HepG2 (cell line): ENCODE data around the gene GMCL2. TPM values are rescaled to one million over a fixed set of nuclear protein-coding genes. Genes with fewer than 3 reads are reported as not detected.
A peak's percentile ranks its signal among the peaks of the same experiment; 100 is the strongest.

Experiments
- CC2D1A ChIP-seq: sonication (generic); formaldehyde crosslinking; IDR thresholded peaks from 2 replicates; pipeline ENCODE4 v1.8.1; 2023; ENCODE audit warnings: mild to moderate bottlenecking, missing genetic modification reagents
- ISX ChIP-seq: sonication (generic); formaldehyde crosslinking; conservative IDR thresholded peaks from 2 replicates; pipeline ENCODE4 v1.5.0; 2020; ENCODE audit warnings: missing genetic modification reagents
- NR3C1 ChIP-seq: sonication (generic); formaldehyde crosslinking; IDR thresholded peaks from 2 replicates; pipeline ENCODE4 v1.4.0; 2020; ENCODE audit warnings: missing genetic modification reagents
- PHF21A ChIP-seq: sonication (generic); formaldehyde crosslinking; IDR thresholded peaks from 2 replicates; pipeline ENCODE4 v1.5.0; 2020; ENCODE audit warnings: mild to moderate bottlenecking, missing genetic modification reagents
- ZNF224 ChIP-seq: sonication (generic); formaldehyde crosslinking; IDR thresholded peaks from 2 replicates; pipeline ENCODE4 v1.5.0; 2020; ENCODE audit warnings: mild to moderate bottlenecking, missing genetic modification reagents
- ZNF24 ChIP-seq: fragments of 450-650 bp; IDR thresholded peaks from 2 replicates; pipeline ENCODE4 v1.6.1; 2017; ENCODE audit warnings: antibody characterized with exemption, mild to moderate bottlenecking
- ZNF446 ChIP-seq: sonication (generic); formaldehyde crosslinking; IDR thresholded peaks from 2 replicates; pipeline ENCODE4 v1.5.0; 2020; ENCODE audit warnings: mild to moderate bottlenecking, missing genetic modification reagents
- ZNF724P ChIP-seq: sonication (generic); formaldehyde crosslinking; IDR thresholded peaks from 2 replicates; pipeline ENCODE4 v1.8.0; 2022; ENCODE audit warnings: missing genetic modification reagents, borderline replicate concordance
- ZNF749 ChIP-seq: sonication (generic); formaldehyde crosslinking; IDR thresholded peaks from 2 replicates; pipeline ENCODE4 v1.8.0; 2022; ENCODE audit warnings: mild to moderate bottlenecking, missing genetic modification reagents, moderate library complexity, borderline replicate concordance
- polyA plus RNA-seq, 8 experiments: library from polyadenylated mRNA; depleted of rRNA in 3 of 8; stranded (reverse) in 7 of 8; unstranded in 1 of 8; fragments of >200 nt; fragmentation: Illumina TruSeq in 4 of 8; extraction: Trizol in 4 of 8; gene quantifications; 2 replicates each; pipeline versions ENCODE4 v1.2.1 to v1.2.3, GENCODE V29; 2011 to 2016; ENCODE audit warnings: low read depth in 4 of 8, missing spikeins in 1 of 8, mixed read lengths in 1 of 8; ENCODE audit not compliant: insufficient read depth in 1 of 8
- total RNA-seq, 5 experiments: library from RNA; depleted of rRNA; stranded (reverse); fragments of >200 nt; fragmentation: Illumina TruSeq; extraction: Trizol; gene quantifications; 2 replicates each; pipeline ENCODE4 v1.2.3, GENCODE V29; 2016; ENCODE audit warnings: low read depth in 1 of 5
- TF ChIP-seq, protein P1 (sequence below): sonication (generic); formaldehyde crosslinking; IDR thresholded peaks from one replicate; pipeline ENCODE4 v1.5.1; 2020; ENCODE audit warnings: mild to moderate bottlenecking, missing genetic modification reagents; ENCODE audit errors: not compliant biosample characterization
- TF ChIP-seq, protein P2 (sequence below): IDR thresholded peaks from 2 replicates; pipeline ENCODE4 v1.6.1; 2016; ENCODE audit warnings: control low read depth
- TF ChIP-seq, protein P3 (sequence below): IDR thresholded peaks from 2 replicates; pipeline ENCODE4 v1.6.1; 2016; ENCODE audit warnings: mild to moderate bottlenecking
- TF ChIP-seq, protein P4 (sequence below), 2 experiments: sonication (generic) in 1 of 2; formaldehyde crosslinking in 1 of 2; IDR thresholded peaks; 2 replicates each; pipeline versions ENCODE4 v1.4.0 to v1.6.1; 2016 to 2020; ENCODE audit warnings: borderline replicate concordance in 1 of 2, low read depth in 1 of 2, mild to moderate bottlenecking in 1 of 2, missing genetic modification reagents in 1 of 2

Gene GMCL2
- total and polyA plus RNA-seq, 2 of the 13 experiments (the other 11 are each of a cell fraction or from before 2014, with no cell fraction given) = 0.03 TPM; not detected in 1

DNA sequence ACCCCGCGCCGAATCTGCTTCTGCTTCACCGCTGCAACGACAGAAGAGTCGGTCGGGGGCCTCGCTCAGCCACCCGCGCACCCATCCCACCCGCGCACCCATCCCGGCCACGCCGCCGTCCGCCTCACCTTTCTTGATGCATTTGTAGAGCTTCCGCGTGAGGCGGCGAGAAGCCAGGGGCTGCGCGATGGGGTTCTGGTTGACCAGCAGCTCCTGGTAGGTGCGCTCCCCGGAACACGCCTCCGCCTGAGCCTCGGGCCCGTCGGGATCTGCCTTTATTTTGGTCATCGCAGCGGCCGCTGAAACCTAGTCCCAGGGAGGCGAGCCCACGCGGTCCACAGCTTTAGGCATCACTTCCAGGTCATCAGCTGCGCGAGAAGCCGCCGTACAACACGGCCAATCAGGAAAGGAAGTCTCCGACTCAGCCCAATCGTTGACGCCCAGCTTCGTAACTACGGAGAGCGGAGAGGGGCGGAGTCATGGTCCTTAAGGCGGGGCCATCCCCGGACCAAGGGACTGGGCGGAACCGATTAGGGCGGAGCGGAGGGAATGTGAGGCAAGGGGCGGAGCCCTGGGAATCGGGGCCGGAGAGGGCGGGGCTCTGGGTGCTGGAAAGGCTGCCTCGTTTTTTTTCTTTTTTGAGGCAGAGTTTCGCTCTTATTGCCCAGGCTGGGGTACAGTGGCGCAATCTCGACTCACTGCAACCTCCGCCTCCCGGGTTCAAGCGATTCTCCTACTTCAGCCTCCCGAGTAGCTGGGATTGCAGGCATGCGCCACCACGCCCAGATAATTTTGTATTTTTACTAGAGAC is 33.4 kb downstream of the GMCL2 start, which contains the start of gene NHP2 (continued):
- TF ChIP-seq, protein P1, sequence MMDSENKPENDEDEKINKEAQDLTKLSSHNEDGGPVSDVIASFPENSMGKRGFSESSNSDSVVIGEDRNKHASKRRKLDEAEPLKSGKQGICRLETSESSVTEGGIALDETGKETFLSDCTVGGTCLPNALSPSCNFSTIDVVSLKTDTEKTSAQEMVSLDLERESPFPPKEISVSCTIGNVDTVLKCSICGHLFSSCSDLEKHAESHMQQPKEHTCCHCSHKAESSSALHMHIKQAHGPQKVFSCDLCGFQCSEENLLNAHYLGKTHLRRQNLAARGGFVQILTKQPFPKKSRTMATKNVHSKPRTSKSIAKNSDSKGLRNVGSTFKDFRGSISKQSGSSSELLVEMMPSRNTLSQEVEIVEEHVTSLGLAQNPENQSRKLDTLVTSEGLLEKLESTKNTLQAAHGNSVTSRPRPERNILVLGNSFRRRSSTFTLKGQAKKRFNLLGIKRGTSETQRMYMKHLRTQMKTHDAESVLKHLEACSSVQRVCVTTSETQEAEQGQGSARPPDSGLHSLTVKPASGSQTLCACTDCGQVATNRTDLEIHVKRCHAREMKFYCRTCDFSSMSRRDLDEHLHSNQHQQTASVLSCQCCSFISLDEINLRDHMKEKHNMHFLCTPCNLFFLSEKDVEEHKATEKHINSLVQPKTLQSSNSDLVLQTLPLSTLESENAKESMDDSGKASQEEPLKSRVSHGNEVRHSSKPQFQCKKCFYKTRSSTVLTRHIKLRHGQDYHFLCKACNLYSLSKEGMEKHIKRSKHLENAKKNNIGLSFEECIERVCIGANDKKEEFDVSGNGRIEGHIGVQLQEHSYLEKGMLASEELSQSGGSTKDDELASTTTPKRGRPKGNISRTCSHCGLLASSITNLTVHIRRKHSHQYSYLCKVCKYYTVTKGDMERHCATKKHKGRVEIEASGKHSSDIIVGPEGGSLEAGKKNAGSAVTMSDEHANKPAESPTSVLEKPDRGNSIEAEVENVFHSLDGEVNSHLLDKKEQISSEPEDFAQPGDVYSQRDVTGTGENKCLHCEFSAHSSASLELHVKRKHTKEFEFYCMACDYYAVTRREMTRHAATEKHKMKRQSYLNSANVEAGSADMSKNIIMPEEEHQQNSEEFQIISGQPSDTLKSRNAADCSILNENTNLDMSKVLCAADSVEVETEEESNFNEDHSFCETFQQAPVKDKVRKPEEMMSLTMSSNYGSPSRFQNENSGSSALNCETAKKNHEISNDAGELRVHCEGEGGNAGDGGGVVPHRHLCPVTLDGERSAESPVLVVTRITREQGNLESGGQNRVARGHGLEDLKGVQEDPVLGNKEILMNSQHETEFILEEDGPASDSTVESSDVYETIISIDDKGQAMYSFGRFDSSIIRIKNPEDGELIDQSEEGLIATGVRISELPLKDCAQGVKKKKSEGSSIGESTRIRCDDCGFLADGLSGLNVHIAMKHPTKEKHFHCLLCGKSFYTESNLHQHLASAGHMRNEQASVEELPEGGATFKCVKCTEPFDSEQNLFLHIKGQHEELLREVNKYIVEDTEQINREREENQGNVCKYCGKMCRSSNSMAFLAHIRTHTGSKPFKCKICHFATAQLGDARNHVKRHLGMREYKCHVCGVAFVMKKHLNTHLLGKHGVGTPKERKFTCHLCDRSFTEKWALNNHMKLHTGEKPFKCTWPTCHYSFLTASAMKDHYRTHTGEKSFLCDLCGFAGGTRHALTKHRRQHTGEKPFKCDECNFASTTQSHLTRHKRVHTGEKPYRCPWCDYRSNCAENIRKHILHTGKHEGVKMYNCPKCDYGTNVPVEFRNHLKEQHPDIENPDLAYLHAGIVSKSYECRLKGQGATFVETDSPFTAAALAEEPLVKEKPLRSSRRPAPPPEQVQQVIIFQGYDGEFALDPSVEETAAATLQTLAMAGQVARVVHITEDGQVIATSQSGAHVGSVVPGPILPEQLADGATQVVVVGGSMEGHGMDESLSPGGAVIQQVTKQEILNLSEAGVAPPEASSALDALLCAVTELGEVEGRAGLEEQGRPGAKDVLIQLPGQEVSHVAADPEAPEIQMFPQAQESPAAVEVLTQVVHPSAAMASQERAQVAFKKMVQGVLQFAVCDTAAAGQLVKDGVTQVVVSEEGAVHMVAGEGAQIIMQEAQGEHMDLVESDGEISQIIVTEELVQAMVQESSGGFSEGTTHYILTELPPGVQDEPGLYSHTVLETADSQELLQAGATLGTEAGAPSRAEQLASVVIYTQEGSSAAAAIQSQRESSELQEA = peak; percentile 16
- TF ChIP-seq ZNF446 (CRISPR knock-in tag) = no peak; the same call in 1 of the 2 replicates
- no peak for TF ChIP-seq ZNF749 (CRISPR knock-in tag)
- no peak for TF ChIP-seq NR3C1 (CRISPR knock-in tag)
- TF ChIP-seq ZNF224 (CRISPR knock-in tag) = no peak
- no peak; the same call in 1 of the 2 replicates for TF ChIP-seq ZNF724P (CRISPR knock-in tag)
- TF ChIP-seq ZNF24 = no peak
- TF ChIP-seq, protein P2, sequence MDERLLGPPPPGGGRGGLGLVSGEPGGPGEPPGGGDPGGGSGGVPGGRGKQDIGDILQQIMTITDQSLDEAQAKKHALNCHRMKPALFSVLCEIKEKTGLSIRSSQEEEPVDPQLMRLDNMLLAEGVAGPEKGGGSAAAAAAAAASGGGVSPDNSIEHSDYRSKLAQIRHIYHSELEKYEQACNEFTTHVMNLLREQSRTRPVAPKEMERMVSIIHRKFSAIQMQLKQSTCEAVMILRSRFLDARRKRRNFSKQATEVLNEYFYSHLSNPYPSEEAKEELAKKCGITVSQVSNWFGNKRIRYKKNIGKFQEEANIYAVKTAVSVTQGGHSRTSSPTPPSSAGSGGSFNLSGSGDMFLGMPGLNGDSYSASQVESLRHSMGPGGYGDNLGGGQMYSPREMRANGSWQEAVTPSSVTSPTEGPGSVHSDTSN (CRISPR knock-in tag) = no peak
- TF ChIP-seq CC2D1A (CRISPR knock-in tag) = no peak
- TF ChIP-seq PHF21A (CRISPR knock-in tag) = peak; percentile 81
- TF ChIP-seq ISX = no peak
- TF ChIP-seq, protein P3, sequence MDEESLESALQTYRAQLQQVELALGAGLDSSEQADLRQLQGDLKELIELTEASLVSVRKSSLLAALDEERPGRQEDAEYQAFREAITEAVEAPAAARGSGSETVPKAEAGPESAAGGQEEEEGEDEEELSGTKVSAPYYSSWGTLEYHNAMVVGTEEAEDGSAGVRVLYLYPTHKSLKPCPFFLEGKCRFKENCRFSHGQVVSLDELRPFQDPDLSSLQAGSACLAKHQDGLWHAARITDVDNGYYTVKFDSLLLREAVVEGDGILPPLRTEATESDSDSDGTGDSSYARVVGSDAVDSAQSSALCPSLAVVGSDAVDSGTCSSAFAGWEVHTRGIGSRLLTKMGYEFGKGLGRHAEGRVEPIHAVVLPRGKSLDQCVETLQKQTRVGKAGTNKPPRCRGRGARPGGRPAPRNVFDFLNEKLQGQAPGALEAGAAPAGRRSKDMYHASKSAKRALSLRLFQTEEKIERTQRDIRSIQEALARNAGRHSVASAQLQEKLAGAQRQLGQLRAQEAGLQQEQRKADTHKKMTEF (CRISPR knock-in tag) = peak; percentile 58
- TF ChIP-seq, protein P4, sequence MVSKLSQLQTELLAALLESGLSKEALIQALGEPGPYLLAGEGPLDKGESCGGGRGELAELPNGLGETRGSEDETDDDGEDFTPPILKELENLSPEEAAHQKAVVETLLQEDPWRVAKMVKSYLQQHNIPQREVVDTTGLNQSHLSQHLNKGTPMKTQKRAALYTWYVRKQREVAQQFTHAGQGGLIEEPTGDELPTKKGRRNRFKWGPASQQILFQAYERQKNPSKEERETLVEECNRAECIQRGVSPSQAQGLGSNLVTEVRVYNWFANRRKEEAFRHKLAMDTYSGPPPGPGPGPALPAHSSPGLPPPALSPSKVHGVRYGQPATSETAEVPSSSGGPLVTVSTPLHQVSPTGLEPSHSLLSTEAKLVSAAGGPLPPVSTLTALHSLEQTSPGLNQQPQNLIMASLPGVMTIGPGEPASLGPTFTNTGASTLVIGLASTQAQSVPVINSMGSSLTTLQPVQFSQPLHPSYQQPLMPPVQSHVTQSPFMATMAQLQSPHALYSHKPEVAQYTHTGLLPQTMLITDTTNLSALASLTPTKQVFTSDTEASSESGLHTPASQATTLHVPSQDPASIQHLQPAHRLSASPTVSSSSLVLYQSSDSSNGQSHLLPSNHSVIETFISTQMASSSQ (IDR thresholded peaks at IDR 0.05; ENCODE audit: low read depth) = no peak
- TF ChIP-seq, protein P4 (CRISPR knock-in tag; IDR thresholded peaks at IDR 0.05; ENCODE audit: borderline replicate concordance) = peak; percentile 22; the same call in 1 of the 2 replicates
